ENCODE measurements around the gene MYCN.
A peak's percentile ranks its signal among the peaks of the same experiment; 100 is the strongest.
"Not testable (repeated sequence)": the region's sequence is repeated elsewhere in the genome, so short reads cannot be mapped to it uniquely, and the experiment has no call there.

MYCN gene

DNA sequence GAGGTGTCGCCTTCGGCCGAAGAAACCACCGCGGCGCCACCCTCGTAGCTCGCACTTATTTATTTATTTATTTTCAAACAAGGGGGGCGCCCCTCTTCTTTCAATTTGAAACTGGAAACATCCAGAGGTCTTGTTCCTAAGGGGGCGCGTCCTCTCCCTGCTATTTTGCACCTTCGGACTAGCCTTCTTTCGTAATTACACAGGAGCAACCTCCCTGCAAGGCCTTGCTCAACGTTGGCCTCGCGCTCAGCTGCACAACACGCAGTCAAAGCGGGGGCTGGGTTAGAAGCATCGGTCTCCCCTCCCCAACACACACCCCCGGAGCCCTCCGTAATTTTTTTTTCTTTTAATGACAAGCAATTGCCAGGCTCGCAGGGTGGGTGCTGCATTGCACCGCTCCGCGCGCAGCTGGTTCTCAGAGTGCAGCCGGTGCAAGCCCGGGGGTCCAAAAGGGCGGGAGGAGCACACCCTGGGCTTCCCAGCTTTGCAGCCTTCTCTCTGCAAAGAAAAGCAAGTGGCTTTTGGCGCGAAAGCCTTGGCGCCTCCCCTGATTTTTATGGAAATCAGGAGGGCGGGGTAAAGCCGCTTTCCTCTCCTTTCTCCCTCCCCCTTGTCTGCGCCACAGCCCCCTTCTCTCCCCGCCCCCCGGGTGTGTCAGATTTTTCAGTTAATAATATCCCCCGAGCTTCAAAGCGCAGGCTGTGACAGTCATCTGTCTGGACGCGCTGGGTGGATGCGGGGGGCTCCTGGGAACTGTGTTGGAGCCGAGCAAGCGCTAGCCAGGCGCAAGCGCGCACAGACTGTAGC, at the start of gene MYCN:
TSS of gene MYCN (plus strand) at position 697 of the 807 bp plus-strand sequence. CDS start 1,515 bp downstream, outside the sequence.
- peak; percentile 61 for DNase-seq

DNA sequence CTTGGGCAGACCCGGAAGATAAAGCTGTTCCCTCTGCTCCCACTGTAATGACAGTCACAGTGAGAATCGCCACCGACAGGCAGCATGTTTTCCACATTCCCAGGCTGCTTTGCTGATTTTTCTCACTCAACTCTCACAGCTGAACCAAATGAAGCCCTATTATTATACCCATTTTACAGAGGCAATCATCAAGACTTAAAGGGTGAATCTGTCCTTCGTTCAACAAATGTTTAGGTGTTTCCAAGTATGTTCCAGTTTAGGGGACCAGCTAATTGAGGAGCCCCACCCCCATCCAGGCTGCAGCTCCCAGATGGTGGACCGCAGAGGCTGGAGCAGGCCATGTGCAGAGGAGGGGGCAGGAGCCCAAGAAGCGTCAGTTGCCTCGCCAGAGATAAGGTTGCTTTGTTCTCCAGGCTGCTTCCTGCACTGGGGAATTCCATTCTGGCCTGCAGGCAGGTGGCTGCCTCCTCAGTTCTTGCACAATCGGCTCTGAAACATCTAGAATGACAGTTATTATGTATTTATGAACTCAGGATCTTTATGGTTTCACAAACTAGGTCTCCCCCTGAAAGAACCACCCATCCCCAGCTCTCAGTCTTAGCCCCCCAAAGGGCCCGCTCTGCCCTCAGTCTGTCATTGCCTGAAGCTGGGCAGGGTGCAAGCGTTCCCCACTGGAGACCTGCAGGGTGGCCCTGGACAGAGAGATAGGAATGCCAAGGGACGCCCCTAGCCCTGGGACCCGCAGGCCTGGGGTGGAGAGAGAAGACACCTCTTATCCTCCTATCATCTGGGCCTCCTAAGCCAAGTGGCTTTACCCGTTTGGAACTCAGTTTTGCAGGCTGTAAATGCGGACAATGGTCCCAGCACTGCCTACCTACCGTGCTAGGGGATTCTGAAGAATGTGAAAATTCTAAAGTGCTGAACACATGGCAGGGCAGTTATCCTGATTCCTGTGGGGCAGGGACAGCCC, 49.1 kb upstream of the MYCN start:
- DNase-seq = no peak

DNA sequence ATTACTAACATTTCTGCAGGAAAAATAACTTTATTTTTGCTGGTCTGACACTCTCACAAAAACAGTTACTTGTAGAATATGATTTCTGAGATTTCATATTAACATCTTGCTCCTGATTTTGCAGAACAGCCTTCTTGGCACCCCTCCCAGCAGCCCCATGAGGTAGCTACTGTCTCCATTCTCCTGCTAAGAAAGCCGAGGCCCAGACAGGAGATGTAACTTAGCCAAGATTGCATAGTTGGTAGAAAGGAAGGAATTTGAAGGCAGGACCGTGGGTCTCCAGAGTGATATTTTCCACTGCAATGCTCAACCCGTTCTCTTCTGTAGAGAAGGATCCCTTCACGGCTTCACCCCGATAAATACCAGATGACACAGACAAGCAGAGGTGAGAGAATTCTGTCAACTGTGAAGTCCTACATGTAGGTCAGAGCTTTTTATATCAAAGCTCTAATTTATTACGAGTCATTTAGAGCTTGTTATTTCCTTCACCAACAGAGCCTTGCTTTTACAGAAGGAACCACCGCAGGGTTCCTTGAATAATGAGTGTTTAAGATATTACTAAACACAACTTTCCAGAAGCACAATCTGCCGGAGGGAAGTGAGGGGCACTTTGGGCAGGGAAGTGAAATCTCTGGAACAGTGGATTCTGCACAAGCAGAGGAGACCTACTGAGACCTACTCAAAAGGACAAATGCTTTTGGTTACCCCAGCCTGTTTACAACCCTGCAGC, 48.0 kb upstream of the MYCN start:
- no peak for DNase-seq

DNA sequence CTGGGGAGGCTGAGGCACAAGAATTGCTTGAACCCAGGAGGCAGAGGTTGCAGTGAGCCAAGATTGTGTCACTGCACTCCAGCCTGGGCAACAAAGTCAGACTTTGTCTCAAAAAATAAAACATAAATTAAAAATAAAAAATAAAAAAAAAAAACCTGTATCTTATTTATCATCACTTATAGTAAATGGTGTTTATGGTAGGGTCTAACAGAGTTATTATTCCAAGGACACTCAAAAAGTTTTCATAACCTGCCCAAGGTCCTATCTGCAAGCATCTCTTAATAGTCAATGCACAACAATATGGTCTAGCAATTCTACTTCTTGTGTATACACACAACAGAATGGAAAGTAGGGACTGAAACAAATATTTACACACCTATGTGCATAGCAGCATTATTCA, 47.3 kb upstream of the MYCN start:
- DNase-seq = no peak

DNA sequence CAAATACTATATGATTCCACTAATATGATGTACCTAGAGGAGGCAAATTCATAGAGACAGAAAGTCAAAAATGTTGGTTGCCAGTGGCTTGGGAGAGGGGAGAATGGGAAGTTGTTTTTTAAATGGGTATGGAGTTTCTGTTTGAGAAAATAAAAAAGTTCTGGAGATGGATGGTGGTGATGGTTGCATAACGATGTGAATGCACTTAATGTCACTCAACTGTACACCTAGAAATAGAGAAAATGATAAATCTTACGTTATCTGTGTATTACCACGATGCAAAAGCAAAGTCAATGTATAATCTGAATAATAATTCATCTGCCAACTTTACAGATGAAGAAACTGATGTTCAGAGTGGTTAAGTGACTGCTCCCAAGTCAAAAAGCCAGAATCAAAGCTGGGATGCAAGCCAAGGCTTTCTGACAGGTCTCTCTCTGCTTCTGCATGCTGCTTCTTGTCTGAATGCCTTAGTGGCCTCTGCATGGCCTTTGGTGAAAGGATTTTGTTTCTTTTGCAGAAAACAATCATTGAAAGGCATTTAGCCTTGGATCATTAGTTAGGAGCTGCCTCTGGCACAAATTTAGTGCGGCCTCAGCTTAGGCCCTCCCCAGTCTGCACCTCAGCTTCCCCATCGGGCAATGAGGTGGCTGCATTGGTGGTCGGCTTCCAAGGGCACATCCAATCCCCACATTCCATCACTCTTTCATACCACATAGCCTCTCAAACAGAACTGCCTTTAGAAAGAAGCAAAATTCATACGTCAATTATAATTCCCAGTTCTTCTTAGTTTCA, 46.5 kb upstream of the MYCN start:
- DNase-seq = no peak

DNA sequence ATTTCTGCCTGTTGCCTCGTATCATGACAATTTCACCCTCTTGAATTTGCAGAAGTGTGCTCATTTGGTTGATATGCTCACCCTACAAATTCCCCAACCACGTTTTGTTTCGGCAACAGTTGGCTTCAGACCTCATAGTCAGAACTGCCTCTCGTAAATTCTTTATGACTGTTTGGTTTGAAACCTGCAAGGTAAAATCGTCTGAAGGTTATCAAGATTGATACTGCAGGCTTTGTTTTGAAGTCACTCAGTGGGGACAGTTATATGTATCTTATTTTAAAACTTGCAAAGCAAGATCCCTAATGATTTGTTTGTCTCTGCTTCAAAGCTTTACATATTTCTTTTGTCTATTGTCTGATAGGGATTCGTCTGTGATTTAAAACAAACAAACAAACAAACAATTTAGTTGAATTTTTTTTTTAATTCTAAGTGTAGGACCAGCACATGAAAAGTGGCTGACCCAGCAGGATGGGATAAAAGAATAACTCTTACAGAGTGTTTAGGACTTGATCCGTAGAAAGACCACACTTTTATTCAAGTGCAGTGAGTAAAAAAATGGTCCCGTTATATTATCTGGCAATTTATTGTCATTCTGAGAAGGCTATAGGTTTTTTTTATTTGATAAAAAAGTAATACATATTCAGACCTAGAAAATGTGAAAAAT, 45.7 kb upstream of the MYCN start:
- DNase-seq = no peak

DNA sequence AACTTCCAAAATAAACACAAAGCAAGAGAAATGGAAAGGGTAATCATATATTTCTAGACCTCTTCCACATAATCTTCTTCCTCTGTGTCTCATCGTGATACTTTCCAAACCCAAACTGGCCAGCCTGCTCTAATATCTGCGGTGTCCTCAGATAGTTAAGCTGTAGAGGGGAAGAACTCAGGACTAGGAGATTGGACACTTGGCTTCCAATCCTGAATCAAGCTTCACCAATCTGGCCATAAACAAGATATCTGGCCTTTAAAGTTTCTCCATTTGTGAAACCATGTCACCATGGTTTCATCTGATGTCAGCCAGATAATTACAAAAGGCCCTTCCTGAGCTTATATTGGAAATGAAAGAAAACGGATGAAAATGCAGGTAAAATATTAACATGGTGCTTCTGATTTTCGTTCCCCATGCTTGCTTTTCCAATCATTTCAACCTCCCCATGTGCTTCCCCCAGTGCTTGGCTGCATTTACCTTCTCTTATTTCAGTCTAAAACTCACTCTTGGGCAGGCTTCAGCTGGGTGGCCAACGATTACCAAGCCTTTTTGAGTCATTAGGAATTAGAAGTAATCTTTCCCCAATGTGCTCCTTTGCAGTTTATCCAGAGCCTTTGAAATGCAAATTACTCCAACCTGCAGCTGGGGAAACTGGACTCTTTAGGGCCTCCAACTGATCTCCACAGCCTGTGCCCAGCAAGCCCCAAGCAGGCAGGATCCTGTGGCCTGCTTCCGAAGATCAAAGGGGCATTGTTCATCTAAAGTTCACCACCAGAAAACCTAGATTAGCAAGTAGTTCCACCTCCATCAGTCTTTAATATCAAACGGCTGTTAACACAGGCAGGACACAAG, 44.5 kb upstream of the MYCN start:
- no peak for DNase-seq

DNA sequence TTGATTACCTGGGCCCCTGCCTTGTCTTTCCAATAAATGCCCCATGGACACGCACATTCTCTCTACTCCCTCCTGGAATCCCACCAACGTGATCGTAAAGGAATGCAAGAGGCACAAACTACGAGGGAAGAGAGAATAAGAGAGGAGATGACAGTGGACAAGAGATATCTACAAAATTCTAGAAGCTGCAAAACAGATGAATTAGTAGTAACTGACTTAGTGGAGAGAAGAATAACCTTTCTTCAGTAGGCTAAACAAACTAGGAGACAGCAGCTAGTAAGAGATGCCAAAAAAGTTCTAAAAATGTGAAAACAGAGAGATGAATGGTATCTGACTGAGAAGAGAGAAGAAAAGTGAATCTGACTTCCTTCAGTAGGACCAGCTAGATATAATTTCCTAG, 43.5 kb upstream of the MYCN start:
- no peak for DNase-seq

DNA sequence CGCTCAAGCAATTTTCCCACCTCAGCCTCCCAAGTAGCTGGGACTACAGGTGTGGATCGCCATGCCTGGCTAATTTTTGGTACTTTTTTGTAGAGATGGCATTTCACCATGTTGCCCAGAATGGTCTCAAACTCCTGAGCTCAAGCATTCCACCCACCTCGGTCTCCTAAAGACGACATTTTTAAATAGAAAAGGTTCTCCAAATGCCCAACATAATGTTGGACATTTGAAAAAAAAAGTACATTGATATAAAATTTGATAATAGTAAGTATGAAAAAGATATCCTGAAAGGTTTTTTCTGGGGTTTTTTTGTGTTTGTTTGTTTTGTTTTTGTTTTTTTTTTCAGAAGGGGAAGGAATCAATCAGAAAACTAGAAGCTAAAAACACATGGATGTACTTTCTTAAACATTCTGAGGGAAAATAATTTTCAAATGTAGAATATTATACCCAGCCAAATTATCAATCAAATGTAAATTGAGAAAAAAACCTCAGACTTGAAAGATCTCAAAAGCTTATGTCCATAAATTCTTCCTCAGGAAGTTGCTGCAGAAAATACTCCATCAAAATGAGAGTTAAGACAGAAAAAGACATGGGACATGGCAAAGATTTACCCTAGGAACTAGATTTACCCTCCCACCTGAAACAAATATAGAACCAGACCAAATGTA, 42.8 kb upstream of the MYCN start:
- no peak for DNase-seq

DNA sequence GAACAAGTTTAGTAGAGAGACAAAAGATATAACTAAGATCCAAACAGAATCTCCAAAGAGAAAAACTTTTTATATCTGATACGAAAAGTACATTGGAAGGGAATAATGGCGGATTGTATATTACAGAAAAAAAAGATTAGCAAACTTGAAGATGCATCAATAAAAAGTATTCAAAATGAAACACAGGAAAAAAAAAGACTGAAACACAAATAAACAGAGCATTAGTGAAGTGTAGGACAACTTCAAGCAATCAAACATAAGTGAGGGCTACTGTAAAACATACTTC, 41.1 kb upstream of the MYCN start:
- no peak for DNase-seq

DNA sequence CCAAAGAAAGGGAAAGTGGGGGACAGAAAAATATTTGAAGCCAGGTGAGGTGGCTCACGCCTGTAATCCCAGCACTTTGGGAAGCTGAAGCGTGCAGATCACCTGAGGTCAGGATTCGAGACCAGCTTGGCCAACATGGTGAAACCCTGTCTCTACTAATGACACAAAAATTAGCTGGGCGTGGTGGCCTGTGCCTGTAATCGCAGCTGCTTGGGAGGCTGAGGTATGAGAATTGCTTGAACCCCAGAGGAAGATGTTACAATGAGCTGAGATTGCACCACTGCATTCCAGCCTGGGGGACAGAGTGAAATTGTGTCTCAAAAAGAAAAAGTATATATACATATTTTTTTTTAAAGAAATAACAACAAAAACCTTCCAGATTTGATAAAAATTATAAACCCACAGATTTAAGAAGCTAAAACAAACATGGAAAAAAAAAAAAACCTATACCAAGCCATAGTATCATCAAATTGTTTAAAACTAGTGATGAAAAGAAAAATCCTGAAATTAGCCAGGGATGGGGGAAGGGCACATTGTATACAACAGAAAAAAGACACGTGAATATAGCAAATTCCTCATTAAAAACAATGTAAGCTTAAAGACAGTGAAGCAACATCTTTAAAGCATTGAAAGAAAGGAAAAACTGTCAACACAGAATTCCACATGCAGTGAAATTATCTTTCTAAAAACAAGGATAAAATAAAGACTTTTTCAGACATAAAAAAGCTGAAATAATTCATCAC, 40.4 kb upstream of the MYCN start:
- no peak for DNase-seq

DNA sequence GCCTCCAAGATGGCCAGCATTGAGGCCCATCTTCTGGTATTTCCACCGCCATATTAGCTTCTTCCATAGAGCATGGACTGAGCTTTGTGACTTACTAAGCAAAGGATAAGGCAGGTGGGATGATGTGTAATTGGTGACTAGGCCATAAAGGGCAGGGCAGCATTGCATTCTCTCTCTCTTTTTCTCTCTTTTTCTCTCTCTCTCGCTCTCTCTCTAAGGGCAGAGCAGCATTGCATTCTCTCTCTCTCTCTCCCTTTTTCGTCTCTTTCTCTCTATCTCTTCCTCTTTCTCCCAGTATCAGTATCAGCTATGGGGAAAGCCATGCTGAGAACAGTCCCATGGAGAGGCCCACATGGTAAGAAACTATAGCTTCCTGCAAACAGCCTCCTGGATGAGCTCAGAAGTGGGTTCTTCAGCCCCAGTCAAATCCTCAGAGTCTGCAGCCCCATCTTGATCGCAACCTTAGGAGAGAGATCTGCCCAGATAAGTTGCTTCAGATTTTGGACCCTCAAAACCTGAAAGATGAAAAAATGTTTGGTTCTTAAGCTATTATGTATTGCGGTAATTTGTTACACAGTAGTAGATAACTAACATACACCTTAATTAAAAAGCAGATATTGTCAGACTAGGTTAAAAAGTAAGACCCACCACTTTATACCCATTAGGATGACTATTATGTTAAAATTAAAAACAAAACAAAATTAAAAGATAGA, 39.1 kb upstream of the MYCN start:
- no peak for DNase-seq

DNA sequence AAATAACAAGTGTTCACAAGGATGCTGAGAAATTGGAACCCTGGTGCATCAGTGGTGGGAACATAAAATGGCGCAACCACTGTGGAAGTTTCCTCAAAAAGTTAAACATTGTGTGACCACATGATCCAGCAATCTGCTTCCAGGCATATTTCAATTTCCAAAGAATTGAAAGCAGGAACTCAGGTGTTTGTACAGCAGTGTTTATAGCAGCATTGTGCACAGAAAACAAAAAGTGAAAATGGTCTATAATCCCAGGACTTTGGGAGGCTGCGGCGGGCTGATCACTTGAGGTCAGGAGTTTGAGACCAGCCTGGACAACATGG, 38.6 kb upstream of the MYCN start:
- no peak for DNase-seq

DNA sequence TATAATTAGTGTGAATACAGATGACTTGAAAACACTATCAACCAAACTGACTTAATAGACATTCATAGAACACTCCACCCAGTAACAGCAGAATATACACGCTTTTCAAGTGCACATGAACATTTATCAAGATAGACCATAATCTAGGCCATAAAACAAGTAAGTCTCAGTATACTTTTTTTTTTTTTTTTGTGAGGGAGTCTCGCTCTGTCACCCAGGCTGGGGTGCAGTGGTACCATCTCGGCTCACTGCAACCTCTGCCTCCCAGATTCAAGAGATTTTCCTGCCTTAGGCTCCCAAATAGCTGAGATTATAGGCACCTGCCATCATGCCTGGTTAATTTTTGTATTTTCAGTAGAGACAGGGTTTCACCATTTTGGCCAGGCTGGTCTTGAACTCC, 36.4 kb upstream of the MYCN start:
- DNase-seq = not testable (repeated sequence)

DNA sequence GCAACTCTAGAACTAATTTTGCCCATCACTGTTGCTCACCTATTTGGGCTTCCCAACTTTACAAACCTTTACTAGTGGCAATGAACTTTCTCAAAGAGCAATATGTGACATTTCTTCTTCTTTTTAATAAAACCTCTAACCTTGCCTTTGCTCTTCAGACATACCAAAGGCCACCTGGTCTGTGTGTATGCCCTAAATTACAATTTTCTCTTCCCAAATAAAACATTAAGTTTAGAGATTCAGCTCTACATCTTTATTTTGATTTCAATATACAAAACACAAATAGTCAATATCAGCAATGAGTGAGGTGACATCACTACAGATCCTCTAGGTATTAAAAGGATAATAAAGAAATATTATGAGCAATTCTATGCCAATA, 35.1 kb upstream of the MYCN start:
- no peak for DNase-seq

DNA sequence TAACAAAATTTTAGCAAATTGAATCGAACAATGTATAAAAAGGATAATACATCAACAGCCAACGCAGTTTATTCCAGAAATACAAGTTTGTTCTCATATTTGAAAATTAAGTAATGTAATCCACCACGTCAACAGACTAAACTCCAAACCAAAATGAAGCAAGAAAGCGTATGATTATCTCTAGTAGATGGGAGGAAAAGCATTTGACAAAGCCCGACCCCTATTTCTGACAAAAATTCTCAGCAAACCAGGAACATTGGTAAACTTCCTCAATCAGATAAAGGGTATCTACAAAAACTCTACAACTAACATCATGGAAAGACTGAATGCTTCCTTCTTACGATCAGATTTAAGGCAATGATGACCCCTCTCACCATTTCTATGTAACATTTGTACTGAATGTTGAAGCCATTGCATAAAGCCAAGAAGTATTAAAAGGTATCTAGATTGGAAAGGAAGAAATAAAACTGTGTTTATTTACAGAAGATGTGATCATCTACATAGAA, 34.3 kb upstream of the MYCN start:
- DNase-seq = no peak

DNA sequence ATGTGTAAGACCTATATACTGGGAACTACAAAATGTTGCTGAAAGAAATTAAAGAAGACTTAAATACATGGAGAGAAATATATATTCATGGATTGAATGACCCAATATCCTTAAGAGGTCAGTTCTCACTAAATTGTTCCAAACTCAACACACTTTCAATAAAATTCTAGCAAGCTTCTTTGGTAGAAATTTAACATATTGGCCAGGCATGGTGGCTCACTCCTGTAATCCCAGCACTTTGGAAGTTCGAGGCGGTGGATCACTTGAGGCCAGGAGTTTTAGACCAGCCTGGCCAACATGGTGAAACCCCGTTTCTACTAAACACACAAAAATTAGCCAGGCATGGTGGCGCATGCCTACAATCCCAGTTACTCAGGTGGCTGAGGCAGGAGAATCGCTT, 33.6 kb upstream of the MYCN start:
- DNase-seq = no peak

DNA sequence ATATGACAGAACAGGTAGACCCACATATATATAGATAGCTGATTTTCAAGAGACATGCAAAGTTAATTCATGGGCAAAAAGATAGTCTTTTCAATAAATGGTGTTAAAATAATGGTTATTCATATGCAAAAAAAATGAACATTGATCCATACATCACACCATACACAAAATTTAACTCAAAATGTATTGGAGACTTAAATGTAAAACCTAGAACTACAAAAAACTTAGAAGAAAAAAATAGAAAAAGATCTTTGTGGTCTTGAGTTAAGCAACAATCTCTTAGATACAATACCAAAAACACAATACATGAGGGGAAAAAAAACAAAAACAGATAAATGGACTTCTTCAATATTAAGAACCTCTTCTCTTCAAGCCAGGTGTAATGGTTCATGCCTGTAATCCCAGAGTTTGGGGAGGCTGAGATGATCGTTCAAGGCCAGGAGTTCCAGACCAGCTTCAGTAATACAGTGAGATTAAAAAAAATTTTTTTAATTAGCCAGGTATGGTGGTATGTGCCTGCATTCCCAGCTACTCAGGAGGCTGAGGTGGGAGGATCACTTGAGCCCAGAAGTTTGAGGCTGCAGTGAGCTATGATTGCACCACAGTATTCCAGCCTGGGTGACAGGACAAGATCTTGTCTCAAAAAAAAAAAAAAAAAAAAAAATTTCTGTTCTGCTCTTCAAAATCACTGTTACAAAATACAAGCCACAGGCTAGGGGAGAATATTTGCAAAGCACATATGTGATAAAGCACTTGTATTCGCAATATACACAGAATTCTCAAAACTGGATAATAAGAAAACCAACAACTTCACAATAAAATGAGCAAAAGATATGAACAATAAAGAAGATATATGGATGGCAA, 32.7 kb upstream of the MYCN start:
- DNase-seq = no peak
